GM21447 (cell line): Measurements from ENCODE around the gene TMED8.
"Not testable (repeated sequence)": the region's sequence is repeated elsewhere in the genome, so short reads cannot be mapped to it uniquely, and the experiment has no call there.

Experiments
- ATAC-seq: cut with Tn5 transposase; IDR thresholded peaks from one replicate; pipeline ENCODE4 v1.9.1; 2021; ENCODE audit not compliant: unreplicated experiment

Gene TMED8

GRCh38 chr14:77376771-77377501, at the start of gene TMED8, which contains the start of gene SAMD15:
Gene TMED8 (minus strand): TSS chr14:77377094. CDS start chr14:77377053, 41 bp downstream.
Gene SAMD15 (plus strand): TSS chr14:77377379. CDS start chr14:77377419, 40 bp downstream.
- ATAC-seq: peak; percentile 67

- ATAC-seq: no peak
These were observed 49.5 kb upstream of the TMED8 start for GRCh38 chr14:77426396-77426795.

GRCh38 chr14:77424862-77425261, 48.0 kb upstream of the TMED8 start:
- ATAC-seq: no peak

GRCh38 chr14:77423423-77423822, 46.5 kb upstream of the TMED8 start, which contains the start of gene NOXRED1:
Gene NOXRED1 (minus strand): TSS chr14:77423523. CDS start chr14:77422889, 634 bp downstream.
- no peak for ATAC-seq

GRCh38 chr14:77421201-77421600, 44.3 kb upstream of the TMED8 start:
- ATAC-seq: no peak

GRCh38 chr14:77416836-77417235, 39.9 kb upstream of the TMED8 start:
- ATAC-seq: no peak

- not testable (repeated sequence) for ATAC-seq
These were observed 39.2 kb upstream of the TMED8 start for GRCh38 chr14:77416098-77416497.

- ATAC-seq: not testable (repeated sequence)
These were observed 38.6 kb upstream of the TMED8 start for GRCh38 chr14:77415403-77416030.

- no peak for ATAC-seq
These were observed 32.2 kb upstream of the TMED8 start for GRCh38 chr14:77409131-77409533.

- no peak for ATAC-seq
These were observed 30.3 kb upstream of the TMED8 start for GRCh38 chr14:77407158-77407557.

GRCh38 chr14:77406718-77407117, 29.8 kb upstream of the TMED8 start:
- ATAC-seq: no peak

GRCh38 chr14:77406086-77406485, 29.2 kb upstream of the TMED8 start:
- ATAC-seq: no peak

- no peak for ATAC-seq
These were observed 26.9 kb upstream of the TMED8 start for GRCh38 chr14:77403768-77404167.

GRCh38 chr14:77400216-77400615, 23.3 kb upstream of the TMED8 start:
- no peak for ATAC-seq

GRCh38 chr14:77390188-77390587, 13.3 kb upstream of the TMED8 start:
- ATAC-seq: no peak

GRCh38 chr14:77378701-77379100, 1.8 kb upstream of the TMED8 start:
- no peak for ATAC-seq

GRCh38 chr14:77377502-77377844, 579 bp upstream of the TMED8 start:
- no peak for ATAC-seq

GRCh38 chr14:77375973-77376770, 722 bp downstream of the TMED8 start:
- ATAC-seq: peak; percentile 14

GRCh38 chr14:77375164-77375950, 1.5 kb downstream of the TMED8 start:
- ATAC-seq: no peak

GRCh38 chr14:77372304-77372841, 4.5 kb downstream of the TMED8 start:
- peak; percentile 45 for ATAC-seq

GRCh38 chr14:77369285-77369684, 7.6 kb downstream of the TMED8 start:
- ATAC-seq: no peak
